Caco-2 (cell line): ENCODE measurements around the gene GRN. TPM values are rescaled to one million over a fixed set of nuclear protein-coding genes. Genes with fewer than 3 reads are reported as not detected.
A peak's percentile ranks its signal among the peaks of the same experiment; 100 is the strongest.

ENCODE experiments used
- BruUV-seq: library from RNA; stranded (reverse); fragments of 400-500 nt; replicated peaks from 2 replicates; lab custom pipeline; 2021; lab: Mats Ljungman, UMichigan
- CTCF ChIA-PET: fragments of 300-600 bp; sonication (Branson Sonifier 250); formaldehyde crosslinking; loops from one replicate; lab custom pipeline; 2022; ENCODE audit warnings: antibody characterized with exemption; lab: Charles Lee
- POLR2A ChIA-PET: fragments of 300-600 bp; sonication (Branson Sonifier 250); formaldehyde crosslinking; loops from one replicate; lab custom pipeline; 2022; ENCODE audit warnings: antibody characterized with exemption; lab: Charles Lee
- DNase-seq, 2 experiments: peaks; one replicate each; pipeline versions ENCODE4 v3.0.0 to v3.0.0-alpha.2; 2020 to 2022
- H3K27me3 ChIP-seq: replicated peaks from 2 replicates; pipeline ENCODE4 v1.6.0; 2011; ENCODE audit warnings: low read length; ENCODE audit not compliant: control insufficient read depth, insufficient read depth
- H3K36me3 ChIP-seq: 2 replicates; pipeline ENCODE4 v1.5.1; 2011; ENCODE audit warnings: low read length; ENCODE audit not compliant: control insufficient read depth, insufficient read depth
- H3K4me1 ChIP-seq: fragments of 250-450 bp; sonication (Bioruptor Pico); 2 replicates; pipeline ENCODE4 v1.5.1; 2020; ENCODE audit warnings: mild to moderate bottlenecking
- H3K4me3 ChIP-seq: 2 replicates; pipeline ENCODE4 v1.5.1; 2011; ENCODE audit warnings: low read depth, mild to moderate bottlenecking, control low read depth, low read length
- H3K9me3 ChIP-seq: fragments of 250-450 bp; sonication (Bioruptor Pico); 2 replicates; pipeline ENCODE4 v1.5.1; 2020; ENCODE audit warnings: mild to moderate bottlenecking, moderate library complexity
- H3K27ac Mint-ChIP-seq: one replicate; pipeline ENCODE4 v1.8.0; 2022; ENCODE audit warnings: mixed read lengths; ENCODE audit not compliant: unreplicated experiment
- H3K27me3 Mint-ChIP-seq: one replicate; pipeline ENCODE4 v1.8.0; 2022; ENCODE audit warnings: mixed read lengths; ENCODE audit not compliant: insufficient read depth, unreplicated experiment
- H3K36me3 Mint-ChIP-seq: one replicate; pipeline ENCODE4 v1.8.0; 2022; ENCODE audit warnings: mild to moderate bottlenecking, mixed read lengths; ENCODE audit not compliant: insufficient read depth, unreplicated experiment
- H3K4me1 Mint-ChIP-seq: one replicate; pipeline ENCODE4 v1.8.0; 2022; ENCODE audit warnings: low read depth, mixed read lengths; ENCODE audit not compliant: unreplicated experiment
- H3K4me3 Mint-ChIP-seq: one replicate; pipeline ENCODE4 v1.8.0; 2022; ENCODE audit warnings: mild to moderate bottlenecking, moderate library complexity, mixed read lengths; ENCODE audit not compliant: unreplicated experiment
- H3K9me3 Mint-ChIP-seq: one replicate; pipeline ENCODE4 v1.8.0; 2022; ENCODE audit warnings: mixed read lengths; ENCODE audit not compliant: unreplicated experiment
- intact Hi-C: fragments of 100-400 bp; cut with micrococcal nuclease; formaldehyde crosslinking; loops from one replicate; pipeline ENCODE4 v1.10.0; 2022; ENCODE audit not compliant: unreplicated experiment
- total RNA-seq: library from RNA; stranded (reverse); gene quantifications from 2 replicates; pipeline ENCODE4 v1.2.3, GENCODE V29; 2022
- TF ChIP-seq, protein P1 (sequence below), 2 experiments: fragments of 200-600 bp in 1 of 2; IDR thresholded peaks; 1 replicate in 1 of 2; 2 replicates in 1 of 2; pipeline versions ENCODE4 v1.5.1 to v1.8.0; 2011 to 2022; ENCODE audit warnings: antibody characterized with exemption in 1 of 2, control low read depth in 1 of 2, inconsistent platforms in 1 of 2, low read depth in 1 of 2, low read length in 1 of 2, mild to moderate bottlenecking in 1 of 2, moderate library complexity in 1 of 2; ENCODE audit not compliant: insufficient read depth in 1 of 2, severe bottlenecking in 1 of 2, unreplicated experiment in 1 of 2

The GRN gene
- total RNA-seq, 1 experiment from 2014 or later, result 167 TPM

DNA sequence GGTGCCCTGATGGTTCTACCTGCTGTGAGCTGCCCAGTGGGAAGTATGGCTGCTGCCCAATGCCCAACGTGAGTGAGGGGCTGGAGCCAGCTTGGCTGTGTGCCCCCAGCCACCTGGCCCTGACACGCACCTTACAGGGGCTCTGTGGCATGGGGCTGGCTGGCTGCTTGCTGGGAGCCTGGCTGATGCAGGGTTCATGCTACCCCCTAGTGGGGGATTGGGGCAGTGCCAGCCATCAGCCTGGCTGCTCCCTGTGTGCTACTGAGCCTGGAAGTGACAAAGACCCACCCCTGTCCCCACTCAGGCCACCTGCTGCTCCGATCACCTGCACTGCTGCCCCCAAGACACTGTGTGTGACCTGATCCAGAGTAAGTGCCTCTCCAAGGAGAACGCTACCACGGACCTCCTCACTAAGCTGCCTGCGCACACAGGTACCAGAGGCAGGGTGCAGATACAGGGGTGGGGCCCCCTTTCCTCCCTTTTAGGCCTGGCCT, 5.7 kb downstream of the GRN start:
- ChIA-PET CTCF (interaction anchor here (0.6 to 1.5 kb wide), 3 partner anchors 21 to 183 kb away, joined by 3 to 5 read pairs (median 4); no protein-coding TSS in a partner anchor), POLR2A (no interaction called here)
- Histone ChIP-seq H3K36me3 (peaks cover 2% of the 10 kb centered on the region; the same call in 1 of the 2 replicates), H3K27me3 (no peaks in the 10 kb centered on the region), H3K4me1 (no peaks in the 10 kb centered on the region), H3K4me3 (no peak overlapping the region), H3K9me3 (no peaks in the 10 kb centered on the region)
- intact Hi-C loops, result no loop called here
- H3K27me3 Mint-ChIP-seq, result no peaks in the 10 kb centered on the region
- TF ChIP-seq, protein P1, sequence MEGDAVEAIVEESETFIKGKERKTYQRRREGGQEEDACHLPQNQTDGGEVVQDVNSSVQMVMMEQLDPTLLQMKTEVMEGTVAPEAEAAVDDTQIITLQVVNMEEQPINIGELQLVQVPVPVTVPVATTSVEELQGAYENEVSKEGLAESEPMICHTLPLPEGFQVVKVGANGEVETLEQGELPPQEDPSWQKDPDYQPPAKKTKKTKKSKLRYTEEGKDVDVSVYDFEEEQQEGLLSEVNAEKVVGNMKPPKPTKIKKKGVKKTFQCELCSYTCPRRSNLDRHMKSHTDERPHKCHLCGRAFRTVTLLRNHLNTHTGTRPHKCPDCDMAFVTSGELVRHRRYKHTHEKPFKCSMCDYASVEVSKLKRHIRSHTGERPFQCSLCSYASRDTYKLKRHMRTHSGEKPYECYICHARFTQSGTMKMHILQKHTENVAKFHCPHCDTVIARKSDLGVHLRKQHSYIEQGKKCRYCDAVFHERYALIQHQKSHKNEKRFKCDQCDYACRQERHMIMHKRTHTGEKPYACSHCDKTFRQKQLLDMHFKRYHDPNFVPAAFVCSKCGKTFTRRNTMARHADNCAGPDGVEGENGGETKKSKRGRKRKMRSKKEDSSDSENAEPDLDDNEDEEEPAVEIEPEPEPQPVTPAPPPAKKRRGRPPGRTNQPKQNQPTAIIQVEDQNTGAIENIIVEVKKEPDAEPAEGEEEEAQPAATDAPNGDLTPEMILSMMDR (IDR thresholded peaks at IDR 0.05; ENCODE audit: insufficient read depth in 1 of 2, low read depth in 1 of 2, low read length in 1 of 2, severe bottlenecking in 1 of 2, unreplicated experiment in 1 of 2), result peak; percentile 88
- H3K36me3 Mint-ChIP-seq, result peaks cover under 1% of the 10 kb centered on the region
- no TSS peak for BruUV-seq
- H3K4me1 Mint-ChIP-seq, result peaks cover 7% of the 10 kb centered on the region
- peak; percentile 72 to 83 for DNase-seq
- no peak overlapping the region for H3K4me3 Mint-ChIP-seq
- H3K9me3 Mint-ChIP-seq, result no peaks in the 10 kb centered on the region
- no peak overlapping the region for H3K27ac Mint-ChIP-seq

DNA sequence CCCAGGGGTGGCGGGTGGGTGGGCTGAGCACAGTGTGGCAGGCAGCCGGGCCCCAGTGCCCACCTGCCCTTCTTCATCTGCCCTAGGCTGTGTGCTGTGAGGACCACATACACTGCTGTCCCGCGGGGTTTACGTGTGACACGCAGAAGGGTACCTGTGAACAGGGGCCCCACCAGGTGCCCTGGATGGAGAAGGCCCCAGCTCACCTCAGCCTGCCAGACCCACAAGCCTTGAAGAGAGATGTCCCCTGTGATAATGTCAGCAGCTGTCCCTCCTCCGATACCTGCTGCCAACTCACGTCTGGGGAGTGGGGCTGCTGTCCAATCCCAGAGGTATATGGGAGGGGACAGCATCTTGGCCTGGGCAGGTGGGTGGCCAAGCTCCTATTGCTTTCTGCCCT, 6.4 kb downstream of the GRN start:
- Histone ChIP-seq H3K4me3 (no peak overlapping the region), H3K27me3 (no peaks in the 10 kb centered on the region), H3K36me3 (peaks cover 2% of the 10 kb centered on the region; the same call in 1 of the 2 replicates), H3K9me3 (no peaks in the 10 kb centered on the region), H3K4me1 (no peaks in the 10 kb centered on the region)
- no peak overlapping the region for H3K4me3 Mint-ChIP-seq
- peaks cover under 1% of the 10 kb centered on the region for H3K4me1 Mint-ChIP-seq
- H3K9me3 Mint-ChIP-seq, result no peaks in the 10 kb centered on the region
- intact Hi-C loops, result no loop called here
- no peaks in the 10 kb centered on the region for H3K27me3 Mint-ChIP-seq
- no peaks in the 10 kb centered on the region for H3K36me3 Mint-ChIP-seq
- CTCF ChIA-PET, result interaction anchor here (1.5 kb wide), 1 partner anchor 183 kb away, joined by 5 read pairs; no protein-coding TSS in a partner anchor
- no peak for DNase-seq
- TF ChIP-seq, protein P1 (IDR thresholded peaks at IDR 0.05; ENCODE audit: insufficient read depth in 1 of 2, low read depth in 1 of 2, low read length in 1 of 2, severe bottlenecking in 1 of 2, unreplicated experiment in 1 of 2), result no peak
- POLR2A ChIA-PET, result no interaction called here
- H3K27ac Mint-ChIP-seq, result no peak overlapping the region
- no TSS peak for BruUV-seq

DNA sequence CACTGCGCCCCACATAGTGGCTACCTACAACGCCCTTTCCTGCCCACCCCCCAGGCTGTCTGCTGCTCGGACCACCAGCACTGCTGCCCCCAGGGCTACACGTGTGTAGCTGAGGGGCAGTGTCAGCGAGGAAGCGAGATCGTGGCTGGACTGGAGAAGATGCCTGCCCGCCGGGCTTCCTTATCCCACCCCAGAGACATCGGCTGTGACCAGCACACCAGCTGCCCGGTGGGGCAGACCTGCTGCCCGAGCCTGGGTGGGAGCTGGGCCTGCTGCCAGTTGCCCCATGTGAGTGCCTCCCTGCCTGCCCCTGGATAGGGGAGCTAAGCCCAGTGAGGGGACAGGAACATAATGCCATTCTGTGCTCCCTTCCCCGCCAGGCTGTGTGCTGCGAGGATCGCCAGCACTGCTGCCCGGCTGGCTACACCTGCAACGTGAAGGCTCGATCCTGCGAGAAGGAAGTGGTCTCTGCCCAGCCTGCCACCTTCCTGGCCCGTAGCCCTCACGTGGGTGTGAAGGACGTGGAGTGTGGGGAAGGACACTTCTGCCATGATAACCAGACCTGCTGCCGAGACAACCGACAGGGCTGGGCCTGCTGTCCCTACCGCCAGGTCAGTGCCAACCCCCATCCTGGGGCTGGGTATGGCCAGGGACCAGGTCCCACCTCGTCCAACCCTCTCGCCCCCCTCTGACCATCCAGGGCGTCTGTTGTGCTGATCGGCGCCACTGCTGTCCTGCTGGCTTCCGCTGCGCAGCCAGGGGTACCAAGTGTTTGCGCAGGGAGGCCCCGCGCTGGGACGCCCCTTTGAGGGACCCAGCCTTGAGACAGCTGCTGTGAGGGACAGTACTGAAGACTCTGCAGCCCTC, 7.1 kb downstream of the GRN start:
- H3K4me1 Mint-ChIP-seq, result no peaks in the 10 kb centered on the region
- peaks cover 2% of the 10 kb centered on the region; the same call in 1 of the 2 replicates for H3K36me3 ChIP-seq
- no peak overlapping the region for H3K27ac Mint-ChIP-seq
- intact Hi-C loops, result no loop called here
- H3K4me3 ChIP-seq, result no peak overlapping the region
- no peaks in the 10 kb centered on the region for H3K27me3 Mint-ChIP-seq
- CTCF ChIA-PET, result interaction anchor here (0.6 to 1.8 kb wide), 3 partner anchors 11 to 1734 kb away, joined by 3 to 9 read pairs (median 4); partner anchors contain the start of gene FAM171A2
- POLR2A ChIA-PET, result no interaction called here
- no peak for DNase-seq
- no peaks in the 10 kb centered on the region for H3K27me3 ChIP-seq
- H3K4me3 Mint-ChIP-seq, result no peak overlapping the region
- no peaks in the 10 kb centered on the region for H3K9me3 Mint-ChIP-seq
- BruUV-seq, result TSS peak; percentile 71
- TF ChIP-seq, protein P1 (IDR thresholded peaks at IDR 0.05; ENCODE audit: insufficient read depth in 1 of 2, low read depth in 1 of 2, low read length in 1 of 2, severe bottlenecking in 1 of 2, unreplicated experiment in 1 of 2), result no peak
- H3K4me1 ChIP-seq, result no peaks in the 10 kb centered on the region
- H3K9me3 ChIP-seq, result no peaks in the 10 kb centered on the region
- H3K36me3 Mint-ChIP-seq, result no peaks in the 10 kb centered on the region
